Panc1 (cell line): ENCODE data around the gene NPC1L1.

ENCODE experiments used
- REST ChIP-seq, 2 experiments: IDR thresholded peaks; 2 replicates each; pipeline ENCODE4 v1.6.1; 2011 to 2012; ENCODE audit warnings: low read depth in 2 of 2, control low read depth in 1 of 2, low read length in 1 of 2, mild to moderate bottlenecking in 1 of 2, moderate library complexity in 1 of 2; ENCODE audit not compliant: insufficient read depth in 1 of 2
- SIN3A ChIP-seq: IDR thresholded peaks from 2 replicates; pipeline ENCODE4 v1.6.1; 2012; ENCODE audit warnings: low read depth, mild to moderate bottlenecking, low read length, moderate library complexity, borderline replicate concordance; ENCODE audit not compliant: insufficient read depth
- TF ChIP-seq, protein P1 (sequence below): fragments of 450-650 bp; IDR thresholded peaks from 2 replicates; pipeline ENCODE4 v1.5.1; 2017; ENCODE audit warnings: mild to moderate bottlenecking

- TF ChIP-seq, protein P1, sequence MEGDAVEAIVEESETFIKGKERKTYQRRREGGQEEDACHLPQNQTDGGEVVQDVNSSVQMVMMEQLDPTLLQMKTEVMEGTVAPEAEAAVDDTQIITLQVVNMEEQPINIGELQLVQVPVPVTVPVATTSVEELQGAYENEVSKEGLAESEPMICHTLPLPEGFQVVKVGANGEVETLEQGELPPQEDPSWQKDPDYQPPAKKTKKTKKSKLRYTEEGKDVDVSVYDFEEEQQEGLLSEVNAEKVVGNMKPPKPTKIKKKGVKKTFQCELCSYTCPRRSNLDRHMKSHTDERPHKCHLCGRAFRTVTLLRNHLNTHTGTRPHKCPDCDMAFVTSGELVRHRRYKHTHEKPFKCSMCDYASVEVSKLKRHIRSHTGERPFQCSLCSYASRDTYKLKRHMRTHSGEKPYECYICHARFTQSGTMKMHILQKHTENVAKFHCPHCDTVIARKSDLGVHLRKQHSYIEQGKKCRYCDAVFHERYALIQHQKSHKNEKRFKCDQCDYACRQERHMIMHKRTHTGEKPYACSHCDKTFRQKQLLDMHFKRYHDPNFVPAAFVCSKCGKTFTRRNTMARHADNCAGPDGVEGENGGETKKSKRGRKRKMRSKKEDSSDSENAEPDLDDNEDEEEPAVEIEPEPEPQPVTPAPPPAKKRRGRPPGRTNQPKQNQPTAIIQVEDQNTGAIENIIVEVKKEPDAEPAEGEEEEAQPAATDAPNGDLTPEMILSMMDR = no peak
- TF ChIP-seq REST (IDR thresholded peaks at IDR 0.05; ENCODE audit: insufficient read depth in 1 of 2, low read depth in 2 of 2, low read length in 1 of 2) = no peak
- no peak for TF ChIP-seq SIN3A
These were observed 56.4 kb downstream of the NPC1L1 start for GRCh38 chr7:44484482-44485313.
